Prostate gland (tissue), 2 donors: ENCODE data around the gene G3BP1. TPM values are rescaled to one million over a fixed set of nuclear protein-coding genes. Genes with fewer than 3 reads are reported as not detected.
"Not testable (repeated sequence)": the region's sequence is repeated elsewhere in the genome, so short reads cannot be mapped to it uniquely, and the experiment has no call there.

Source experiments
- DNase-seq: peaks from one replicate; pipeline ENCODE4 v3.0.0-alpha.2; 2019; ENCODE audit warnings: low spot score
- H3K27ac ChIP-seq, 2 donors: fragments of 200-600 bp; sonication (generic); 2 replicates each; pipeline ENCODE4 v1.5.1; 2017 to 2019
- H3K27me3 ChIP-seq: fragments of 200-600 bp; sonication (generic); replicated peaks from 2 replicates; pipeline ENCODE4 v1.5.1; 2019; ENCODE audit not compliant: insufficient read depth
- H3K36me3 ChIP-seq, 2 donors: fragments of 200-600 bp; sonication (generic); 1 replicate in 1 of 2; 2 replicates in 1 of 2; pipeline versions ENCODE4 v1.5.1 to v1.8.1; 2017 to 2019
- H3K4me1 ChIP-seq: fragments of 200-600 bp; sonication (generic); replicated peaks from 2 replicates; pipeline ENCODE4 v1.5.1; 2019
- H3K4me3 ChIP-seq, 2 donors: fragments of 200-600 bp; sonication (generic); 2 replicates each; pipeline ENCODE4 v1.5.1; 2017 to 2019
- H3K9me3 ChIP-seq: fragments of 200-600 bp; sonication (generic); 2 replicates; pipeline ENCODE4 v1.5.1; 2017
- CTCF ChIP-seq, 4 experiments: fragments of 200-600 bp in 2 of 4; fragments of 450-650 bp in 2 of 4; sonication (generic) in 2 of 4; IDR thresholded peaks; 1 replicate in 3 of 4; 2 replicates in 1 of 4; pipeline ENCODE4 v1.5.1; 2016 to 2019; ENCODE audit warnings: antibody characterized with exemption in 4 of 4, mild to moderate bottlenecking in 2 of 4, moderate library complexity in 2 of 4
- POLR2A ChIP-seq: fragments of 450-650 bp; IDR thresholded peaks from one replicate; pipeline ENCODE4 v1.6.1; 2016; ENCODE audit warnings: antibody characterized with exemption, mild to moderate bottlenecking
- POLR2AphosphoS5 ChIP-seq: sonication (generic); formaldehyde crosslinking; IDR thresholded peaks from one replicate; pipeline ENCODE4 v1.6.1; 2017; ENCODE audit warnings: antibody characterized with exemption
- WGBS: methylation state at CpG from one replicate; pipeline ENCODE4 v1.1.5; 2018; 5-methylcytosine and 5-hydroxymethylcytosine counted together
- intact Hi-C: fragments of 100-400 bp; cut with DNase I; formaldehyde crosslinking; loops from one replicate; pipeline ENCODE4 v1.14.2; 2022
- total RNA-seq, 2 donors: library from RNA; depleted of rRNA; stranded (reverse); fragments of >200 nt; gene quantifications; one replicate each; pipeline ENCODE4 v1.1.0, GENCODE V29; 2016

Gene G3BP1
- total RNA-seq, 2 donors from 2014 or later: 98.4 to 119 TPM

GRCh38 chr5:151822141-151822540, 50.4 kb downstream of the G3BP1 start:
- 92% methylated on average over 4 of the region's 4 CpGs for WGBS
- H3K27me3 ChIP-seq: no peaks in the 10 kb centered on the region
- H3K4me1 ChIP-seq: no peaks in the 10 kb centered on the region
- TF ChIP-seq POLR2AphosphoS5 (no peak), CTCF (IDR thresholded peaks at IDR 0.05) (no peak), POLR2A (no peak)
- DNase-seq: no peak
- intact Hi-C loops: no loop called here
- H3K27ac ChIP-seq: no peak overlapping the region
- no peaks in the 10 kb centered on the region for H3K36me3 ChIP-seq
- no peaks in the 10 kb centered on the region for H3K9me3 ChIP-seq
- H3K4me3 ChIP-seq: no peak overlapping the region

GRCh38 chr5:151825445-151825844, 53.7 kb downstream of the G3BP1 start:
- peak; percentile 36 for DNase-seq

GRCh38 chr5:151829370-151829769, 57.6 kb downstream of the G3BP1 start:
- Histone ChIP-seq H3K4me1 (no peaks in the 10 kb centered on the region), H3K27ac (no peak overlapping the region), H3K27me3 (no peaks in the 10 kb centered on the region), H3K4me3 (no peak overlapping the region), H3K9me3 (no peaks in the 10 kb centered on the region), H3K36me3 (no peaks in the 10 kb centered on the region)
- 90% methylated on average over 1 of the region's 1 CpG for WGBS
- DNase-seq: no peak
- intact Hi-C loops: loop anchor here (5.0 kb wide), 1 partner anchor 678 kb away; no protein-coding TSS in a partner anchor
- no peak for TF ChIP-seq CTCF (IDR thresholded peaks at IDR 0.05)
- TF ChIP-seq POLR2AphosphoS5: no peak
- no peak for TF ChIP-seq POLR2A

More at GRCh38 chr5:151825445-151825844, 53.7 kb downstream of the G3BP1 start:
- TF ChIP-seq CTCF (IDR thresholded peaks at IDR 0.05): peak; percentile 46 to 76 (median 70)
- TF ChIP-seq POLR2AphosphoS5: no peak
- TF ChIP-seq POLR2A: no peak
- H3K4me3 ChIP-seq: no peak overlapping the region
- H3K4me1 ChIP-seq: no peaks in the 10 kb centered on the region
- 9% methylated on average over 1 of the region's 1 CpG for WGBS
- intact Hi-C loops: loop anchor here (2.0 to 5.0 kb wide), 2 partner anchors 317 to 682 kb away; no protein-coding TSS in a partner anchor
- no peak overlapping the region for H3K27ac ChIP-seq
- no peaks in the 10 kb centered on the region for H3K36me3 ChIP-seq
- H3K9me3 ChIP-seq: no peaks in the 10 kb centered on the region
- no peaks in the 10 kb centered on the region for H3K27me3 ChIP-seq

GRCh38 chr5:151832843-151833242, 61.1 kb downstream of the G3BP1 start:
- H3K4me3 ChIP-seq, intact Hi-C loops, H3K9me3 ChIP-seq, H3K27me3 ChIP-seq, DNase-seq, H3K36me3 ChIP-seq, H3K27ac ChIP-seq, H3K4me1 ChIP-seq: not testable (repeated sequence)
- WGBS: 98% methylated on average over 4 of the region's 4 CpGs

- H3K36me3 ChIP-seq: no peaks in the 10 kb centered on the region
- no peak overlapping the region for H3K4me3 ChIP-seq
- intact Hi-C loops: no loop called here
- no peaks in the 10 kb centered on the region for H3K9me3 ChIP-seq
- TF ChIP-seq CTCF (IDR thresholded peaks at IDR 0.05) (no peak), POLR2AphosphoS5 (no peak), POLR2A (no peak)
- H3K27me3 ChIP-seq: no peaks in the 10 kb centered on the region
- H3K27ac ChIP-seq: no peak overlapping the region
- H3K4me1 ChIP-seq: no peaks in the 10 kb centered on the region
- no peak for DNase-seq
Measured at GRCh38 chr5:151846765-151847164, 75.0 kb downstream of the G3BP1 start.
